GM18499 (cell line): ENCODE results near the gene CACNA1D.

Experiments used
- ATAC-seq: cut with Tn5 transposase; IDR thresholded peaks from one replicate; pipeline ENCODE4 v1.9.1; 2021; ENCODE audit warnings: moderate number of reproducible peaks; ENCODE audit not compliant: insufficient read depth, unreplicated experiment

Gene CACNA1D

GRCh38 chr3:53524566-53524965, 30.2 kb downstream of the CACNA1D start:
- no peak for ATAC-seq

- ATAC-seq: no peak
Observed at GRCh38 chr3:53525765-53526703, 31.6 kb downstream of the CACNA1D start.

GRCh38 chr3:53526704-53527055, 32.3 kb downstream of the CACNA1D start:
- ATAC-seq: no peak

GRCh38 chr3:53530205-53530604, 35.8 kb downstream of the CACNA1D start:
- ATAC-seq: no peak

GRCh38 chr3:53531749-53532148, 37.3 kb downstream of the CACNA1D start:
- ATAC-seq: no peak

GRCh38 chr3:53533472-53533871, 39.1 kb downstream of the CACNA1D start:
- no peak for ATAC-seq

GRCh38 chr3:53534216-53534615, 39.8 kb downstream of the CACNA1D start:
- no peak for ATAC-seq

- no peak for ATAC-seq
Observed at GRCh38 chr3:53534676-53535400, 40.4 kb downstream of the CACNA1D start.

GRCh38 chr3:53536282-53536681, 41.9 kb downstream of the CACNA1D start:
- ATAC-seq: no peak

GRCh38 chr3:53544357-53544756, 49.9 kb downstream of the CACNA1D start:
- ATAC-seq: no peak

- no peak for ATAC-seq
Observed at GRCh38 chr3:53545310-53545995, 51.0 kb downstream of the CACNA1D start.

GRCh38 chr3:53545996-53546359, 51.6 kb downstream of the CACNA1D start:
- ATAC-seq: no peak

- no peak for ATAC-seq
Observed at GRCh38 chr3:53547327-53547726, 52.9 kb downstream of the CACNA1D start.

GRCh38 chr3:53550005-53550620, 55.7 kb downstream of the CACNA1D start:
- no peak for ATAC-seq

- ATAC-seq: no peak
Observed at GRCh38 chr3:53551324-53551723, 56.9 kb downstream of the CACNA1D start.

GRCh38 chr3:53552730-53553129, 58.3 kb downstream of the CACNA1D start:
- no peak for ATAC-seq

GRCh38 chr3:53553200-53553599, 58.8 kb downstream of the CACNA1D start:
- ATAC-seq: no peak

GRCh38 chr3:53554559-53555067, 60.2 kb downstream of the CACNA1D start:
- ATAC-seq: peak; percentile 68

GRCh38 chr3:53555068-53555588, 60.7 kb downstream of the CACNA1D start:
- ATAC-seq: peak; percentile 39

- ATAC-seq: no peak
Observed at GRCh38 chr3:53566461-53567145, 72.2 kb downstream of the CACNA1D start.
